Left cardiac atrium (tissue), 2 donors: ENCODE results near the gene NOP56. TPM values are rescaled to one million over a fixed set of nuclear protein-coding genes. Genes with fewer than 3 reads are reported as not detected.

Source experiments
- microRNA-seq, 2 donors: library from miRNA; unstranded; fragments of <30 nt; microRNA quantifications; one replicate each; pipeline ENCODE4 v1.2.0, GENCODE V29; 2020
- total RNA-seq, 2 donors: library from RNA; stranded (reverse); fragmentation: NEBNext Ultra II Directional; extraction: Animal tissue kit (Norgen Biotek cat#: 25700); gene quantifications; one replicate each; pipeline ENCODE4 v1.2.1, GENCODE V29; 2021
- donor health status: DM: no; HTN: yes; CAD: no; lungs with severe emphysema.
- donor health status: DM: yes; HTN: yes; CAD: no.

The NOP56 gene
- total RNA-seq, 2 donors from 2014 or later, result 63.3 to 91.3 TPM

Small RNA genes lying within 50 kb of the gene (microRNA-seq; reads per million reads assigned to microRNA genes)
- 0.27 to 1.4 reads per million in 2 donors for gene MIR1292

Other genes starting within 250 kb of the NOP56 start
- 10 to 100 TPM; 49.5 to 79.4 TPM for gene SNRPB, start 181.8 kb upstream of the NOP56 start, total RNA-seq
- 1 to 10 TPM; 6.5 to 7.0 TPM for gene ZNF343, start 143.7 kb upstream of the NOP56 start, total RNA-seq
- gene TMC2, start 116.1 kb upstream of the NOP56 start, total RNA-seq, result under 1 TPM in 1 of 2 donors, not detected in 1; 0.06 TPM
- 100 to 1,000 TPM; 149 to 166 TPM for gene IDH3B, start 11.6 kb downstream of the NOP56 start, total RNA-seq
- gene EBF4, start 40.1 kb downstream of the NOP56 start, total RNA-seq, result 1 to 10 TPM; 4.4 to 6.5 TPM
- gene CPXM1, start 148.0 kb downstream of the NOP56 start, total RNA-seq, result 1 to 10 TPM; 4.3 to 8.7 TPM
- gene C20orf141, start 162.4 kb downstream of the NOP56 start, total RNA-seq, result not detected
- not detected for gene TMEM239, start 163.7 kb downstream of the NOP56 start, total RNA-seq
- 10 to 100 TPM; 13.0 to 18.0 TPM for gene PCED1A, start 188.0 kb downstream of the NOP56 start, total RNA-seq
- gene VPS16, start 188.1 kb downstream of the NOP56 start, total RNA-seq, result 10 to 100 TPM; 22.1 to 24.4 TPM
- gene PTPRA, start 220.8 kb downstream of the NOP56 start, total RNA-seq, result 10 to 100 TPM; 35.4 to 38.6 TPM